Heart right ventricle (tissue), 16 donors: ENCODE data around the gene NDUFC1. TPM values are rescaled to one million over a fixed set of nuclear protein-coding genes. Genes with fewer than 3 reads are reported as not detected.

ENCODE experiments used
- ATAC-seq, 8 donors: fragments of 200-7000 bp; cut with Tn5 transposase; one replicate each; pipeline ENCODE4 v1.9.1; 2020; ENCODE audit warnings: mild to moderate bottlenecking in 8 of 8, moderate library complexity in 8 of 8, moderate number of reproducible peaks in 1 of 8
- DNase-seq, 2 donors: peaks; one replicate each; pipeline ENCODE4 v3.0.0-alpha.2; 2020
- H3K27ac ChIP-seq, 10 donors: fragments of 200-600 bp; sonication (generic) in 2 of 10; one replicate each; pipeline versions ENCODE4 v1.5.0 to v1.8.0; 2020 to 2022; ENCODE audit warnings: mild to moderate bottlenecking in 3 of 10
- H3K27me3 ChIP-seq, 7 donors: fragments of 200-600 bp; one replicate each; pipeline ENCODE4 v1.8.0; 2021 to 2022; ENCODE audit warnings: mild to moderate bottlenecking in 2 of 7
- H3K36me3 ChIP-seq, 9 donors: fragments of 200-600 bp; sonication (generic) in 1 of 9; one replicate each; pipeline versions ENCODE4 v1.5.0 to v1.8.0; 2020 to 2022; ENCODE audit warnings: mild to moderate bottlenecking in 2 of 9
- H3K4me1 ChIP-seq, 9 donors: fragments of 200-600 bp; sonication (generic) in 1 of 9; one replicate each; pipeline versions ENCODE4 v1.5.0 to v1.8.0; 2020 to 2022; ENCODE audit warnings: mild to moderate bottlenecking in 4 of 9
- H3K4me3 ChIP-seq, 10 donors: fragments of 200-600 bp; sonication (generic) in 2 of 10; one replicate each; pipeline versions ENCODE4 v1.5.0 to v1.8.0; 2020 to 2022; ENCODE audit warnings: mild to moderate bottlenecking in 7 of 10, moderate library complexity in 2 of 10
- H3K9me3 ChIP-seq, 11 donors: fragments of 200-600 bp in 10 of 11; sonication (generic) in 2 of 11; one replicate each; pipeline versions ENCODE4 v1.5.0 to v1.8.0; 2013 to 2022; ENCODE audit warnings: mild to moderate bottlenecking in 2 of 11, control low read depth in 1 of 11, moderate library complexity in 1 of 11
- CTCF ChIP-seq, 9 donors: fragments of 200-600 bp; sonication (generic) in 2 of 9; IDR thresholded peaks; one replicate each; pipeline versions ENCODE4 v1.5.0 to v1.8.0; 2021 to 2022; ENCODE audit warnings: antibody characterized with exemption in 9 of 9, mild to moderate bottlenecking in 5 of 9, moderate library complexity in 1 of 9
- WGBS, 2 donors: extraction: QIAGEN DNeasy Blood & Tissue Kit; methylation state at CpG; one replicate each; pipeline ENCODE4 v1.1.7; 2013; ENCODE audit warnings: inconsistent platforms in 1 of 2; 5-methylcytosine and 5-hydroxymethylcytosine counted together
- intact Hi-C, 10 donors: fragments of 100-400 bp; cut with DNase I; formaldehyde crosslinking; loops; one replicate each; pipeline versions ENCODE4 v1.11.1 to v1.14.2; 2022
- polyA plus RNA-seq, 2 donors: library from polyadenylated mRNA; stranded (reverse); fragments of 200-250 nt; gene quantifications; one replicate each; pipeline ENCODE4 v1.2.3, GENCODE V29; 2013
- total RNA-seq, 10 donors: library from RNA; stranded (reverse); fragmentation: NEBNext Ultra II Directional in 3 of 10; extraction: Animal tissue kit (Norgen Biotek cat#: 25700) in 3 of 10; gene quantifications; one replicate each; pipeline versions ENCODE4 v1.2.1 to v1.2.4, GENCODE V29; 2021 to 2023
- donor health status: Arrhythmogenic right ventricular cardiomyopathy.
- donor health status: ischemic (EF 13 %, LVEDD 7.1; RV severe dilation, severe dysfunction).
- donor health status: healthy with polysubstance abuse.
- donor health status: DM: no; HTN: yes; CAD: no.
- donor health status: DM: no; HTN: no; CAD: no.
- donor health status: ischemic (EF 25% LVEDD 6.9; RV normal size, moderate dysfunction).
- donor health status: ischemic (EF 25% LVEDD 5.7; RV mildly dilated, moderate dysfunction).
- donor health status: healthy.
- donor health status: DM: yes; HTN: yes; CAD: no.
- donor health status: Ischemic cardiomyopathy.
- donor health status: ischemic (EF 35%, LVEDD 5.7; RV mildly dilated, moderate dysfunction).
- donor health status: nonischemic (EF 11% LVEDD 7.7; RV severe dilation, severe dysfunction).
- donor health status: DM: yes; HTN: yes; CAD: no.
- donor health status: PGD.
- donor health status: ischemic (EF 29% LVEDD 5.4; RV normal size, mild dysfunction).
- donor health status: nonischemic (EF 23%, LVEDD 6.1; RV moderate dilation, normal function).

The NDUFC1 gene
- total and polyA plus RNA-seq, 12 donors: 184 to 266 (median 210) TPM

GRCh38 chr4:139247700-139248238 is 54.5 kb downstream of the NDUFC1 start:
- Histone ChIP-seq H3K27ac (no peak overlapping the region), H3K36me3 (no peaks in the 10 kb centered on the region), H3K4me3 (no peak overlapping the region), H3K4me1 (peaks cover 0 to 5% (median 0%) of the 10 kb centered on the region in 9 donors), H3K9me3 (no peaks in the 10 kb centered on the region), H3K27me3 (no peaks in the 10 kb centered on the region)
- DNase-seq (no peak), ATAC-seq (no peak)
- intact Hi-C loops: no loop called here
- 70 to 76% methylated on average over 4 of the region's 4 CpGs for WGBS, 2 donors
- TF ChIP-seq CTCF (IDR thresholded peaks at IDR 0.05): no peak

GRCh38 chr4:139247241-139247640 is 55.0 kb downstream of the NDUFC1 start:
- no peak overlapping the region for H3K4me3 ChIP-seq
- TF ChIP-seq CTCF (IDR thresholded peaks at IDR 0.05): no peak
- H3K36me3 ChIP-seq: no peaks in the 10 kb centered on the region
- no peaks in the 10 kb centered on the region for H3K27me3 ChIP-seq
- ATAC-seq (no peak), DNase-seq (no peak)
- peaks cover 0 to 5% (median 0%) of the 10 kb centered on the region in 9 donors for H3K4me1 ChIP-seq
- H3K27ac ChIP-seq: no peak overlapping the region
- intact Hi-C loops: no loop called here
- no peaks in the 10 kb centered on the region for H3K9me3 ChIP-seq

- DNase-seq: no peak
- Histone ChIP-seq H3K4me3 (no peak overlapping the region), H3K27ac (peak overlapping the region in 6 of 10 donors; percentile 10 to 44 (median 24)), H3K36me3 (no peaks in the 10 kb centered on the region), H3K27me3 (no peaks in the 10 kb centered on the region), H3K9me3 (no peaks in the 10 kb centered on the region), H3K4me1 (peaks cover 0 to 5% (median 0%) of the 10 kb centered on the region in 9 donors)
- ATAC-seq: peak in 2 of 8 donors; percentile 17 to 41
- 72 to 74% methylated on average over 3 of the region's 3 CpGs for WGBS, 2 donors
- no peak for TF ChIP-seq CTCF (IDR thresholded peaks at IDR 0.05)
- intact Hi-C loops: no loop called here
Measured at GRCh38 chr4:139246166-139246565, 56.1 kb downstream of the NDUFC1 start.

- DNase-seq: no peak
- Histone ChIP-seq H3K4me1 (peaks cover 0 to 5% (median 0%) of the 10 kb centered on the region in 9 donors), H3K36me3 (no peaks in the 10 kb centered on the region), H3K27ac (peak overlapping the region in 4 of 10 donors; percentile 19 to 36 (median 30)), H3K9me3 (no peaks in the 10 kb centered on the region), H3K4me3 (no peak overlapping the region), H3K27me3 (no peaks in the 10 kb centered on the region)
- ATAC-seq: no peak
- WGBS, 2 donors: 78 to 80% methylated on average over 1 of the region's 1 CpG
- TF ChIP-seq CTCF (IDR thresholded peaks at IDR 0.05): no peak
- intact Hi-C loops: no loop called here
Measured at GRCh38 chr4:139245590-139245989, 56.7 kb downstream of the NDUFC1 start.
